K562 (cell line): ENCODE measurements around the gene AIFM3. TPM values are rescaled to one million over a fixed set of nuclear protein-coding genes. Genes with fewer than 3 reads are reported as not detected.

Source experiments
- CBFB ChIP-seq: sonication (generic); formaldehyde crosslinking; IDR thresholded peaks from 2 replicates; pipeline ENCODE4 v1.4.0; 2020; ENCODE audit warnings: mild to moderate bottlenecking, missing genetic modification reagents
- DIDO1 ChIP-seq: fragments of 450-650 bp; IDR thresholded peaks from 2 replicates; pipeline ENCODE4 v1.6.1; 2016; ENCODE audit warnings: low read depth, missing biosample characterization, missing genetic modification characterization
- EGR1 ChIP-seq: fragments of 450-650 bp; conservative IDR thresholded peaks from 2 replicates; pipeline ENCODE4 v1.6.1; 2017; ENCODE audit warnings: mild to moderate bottlenecking
- GABPB1 ChIP-seq: sonication (generic); formaldehyde crosslinking; IDR thresholded peaks from 2 replicates; pipeline ENCODE4 v1.8.0; 2022; ENCODE audit warnings: mild to moderate bottlenecking, missing genetic modification reagents
- HNRNPUL1 ChIP-seq: fragments of 200-400 bp; formaldehyde crosslinking; IDR thresholded peaks from 2 replicates; pipeline ENCODE4 v1.6.1; 2017; ENCODE audit warnings: low read length
- TBL1XR1 ChIP-seq, 2 experiments: IDR thresholded peaks; 2 replicates each; pipeline ENCODE4 v1.6.1; 2012; ENCODE audit warnings: improper control_type of control experiment in 2 of 2, low read length in 2 of 2, mild to moderate bottlenecking in 1 of 2
- ZBTB7A ChIP-seq: IDR thresholded peaks from 2 replicates; pipeline ENCODE4 v1.6.1; 2011; ENCODE audit warnings: low read depth, mild to moderate bottlenecking, low read length, moderate library complexity, borderline replicate concordance; ENCODE audit not compliant: control insufficient read depth
- ZNF583 ChIP-seq: fragments of 250-450 bp; sonication (Bioruptor Pico); IDR thresholded peaks from 2 replicates; pipeline ENCODE4 v1.4.0; 2020
- polyA plus RNA-seq, 8 experiments: library from polyadenylated mRNA; depleted of rRNA in 4 of 8; stranded (reverse) in 5 of 8; unstranded in 3 of 8; fragments of >200 nt; fragmentation: Nextera tagmentation in 2 of 8; fragmentation: Illumina TruSeq in 1 of 8; extraction: Ambion mirVana in 2 of 8; extraction: Trizol in 1 of 8; gene quantifications; 2 replicates each; pipeline versions ENCODE4 v1.2.1 to v1.2.3, GENCODE V29; 2011 to 2014; ENCODE audit warnings: inconsistent platforms in 1 of 8, missing spikeins in 1 of 8
- total RNA-seq, 7 experiments: library from RNA; depleted of rRNA in 6 of 7; stranded (reverse); fragments of >200 nt in 6 of 7; fragmentation: Illumina TruSeq in 2 of 7; extraction: Trizol in 2 of 7; gene quantifications; 2 replicates each; pipeline versions ENCODE4 v1.2.1 to v1.2.3, GENCODE V29; 2011 to 2021; ENCODE audit warnings: low replicate concordance in 1 of 7
- TF ChIP-seq, protein P1 (sequence below): fragments of 450-650 bp; conservative IDR thresholded peaks from 2 replicates; pipeline ENCODE4 v1.6.1; 2016; ENCODE audit warnings: missing genetic modification characterization, low read depth, mild to moderate bottlenecking, missing compliant biosample characterization, moderate library complexity
- TF ChIP-seq, protein P2 (sequence below): fragments of 450-650 bp; IDR thresholded peaks from 2 replicates; pipeline ENCODE4 v1.6.1; 2018; ENCODE audit not compliant: partially characterized antibody
- TF ChIP-seq, protein P3 (sequence below), 2 experiments: fragments of 150-350 bp in 1 of 2; IDR thresholded peaks; 2 replicates each; pipeline ENCODE4 v1.6.1; 2012 to 2016; ENCODE audit warnings: low read depth in 2 of 2, low read length in 2 of 2, mild to moderate bottlenecking in 1 of 2, moderate library complexity in 1 of 2
- TF ChIP-seq, protein P4 (sequence below): fragments of 450-650 bp; formaldehyde crosslinking; IDR thresholded peaks from 2 replicates; pipeline ENCODE4 v1.4.0; 2020; ENCODE audit warnings: mild to moderate bottlenecking, moderate library complexity

The AIFM3 gene
- total and polyA plus RNA-seq, 9 of the 15 experiments (the other 6 are each of a cell fraction or from before 2014, with no cell fraction given): 0.03 to 0.20 (median 0.07) TPM; not detected in 1

- TF ChIP-seq, protein P1, sequence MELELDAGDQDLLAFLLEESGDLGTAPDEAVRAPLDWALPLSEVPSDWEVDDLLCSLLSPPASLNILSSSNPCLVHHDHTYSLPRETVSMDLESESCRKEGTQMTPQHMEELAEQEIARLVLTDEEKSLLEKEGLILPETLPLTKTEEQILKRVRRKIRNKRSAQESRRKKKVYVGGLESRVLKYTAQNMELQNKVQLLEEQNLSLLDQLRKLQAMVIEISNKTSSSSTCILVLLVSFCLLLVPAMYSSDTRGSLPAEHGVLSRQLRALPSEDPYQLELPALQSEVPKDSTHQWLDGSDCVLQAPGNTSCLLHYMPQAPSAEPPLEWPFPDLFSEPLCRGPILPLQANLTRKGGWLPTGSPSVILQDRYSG (tag): no peak
- TF ChIP-seq, protein P2, sequence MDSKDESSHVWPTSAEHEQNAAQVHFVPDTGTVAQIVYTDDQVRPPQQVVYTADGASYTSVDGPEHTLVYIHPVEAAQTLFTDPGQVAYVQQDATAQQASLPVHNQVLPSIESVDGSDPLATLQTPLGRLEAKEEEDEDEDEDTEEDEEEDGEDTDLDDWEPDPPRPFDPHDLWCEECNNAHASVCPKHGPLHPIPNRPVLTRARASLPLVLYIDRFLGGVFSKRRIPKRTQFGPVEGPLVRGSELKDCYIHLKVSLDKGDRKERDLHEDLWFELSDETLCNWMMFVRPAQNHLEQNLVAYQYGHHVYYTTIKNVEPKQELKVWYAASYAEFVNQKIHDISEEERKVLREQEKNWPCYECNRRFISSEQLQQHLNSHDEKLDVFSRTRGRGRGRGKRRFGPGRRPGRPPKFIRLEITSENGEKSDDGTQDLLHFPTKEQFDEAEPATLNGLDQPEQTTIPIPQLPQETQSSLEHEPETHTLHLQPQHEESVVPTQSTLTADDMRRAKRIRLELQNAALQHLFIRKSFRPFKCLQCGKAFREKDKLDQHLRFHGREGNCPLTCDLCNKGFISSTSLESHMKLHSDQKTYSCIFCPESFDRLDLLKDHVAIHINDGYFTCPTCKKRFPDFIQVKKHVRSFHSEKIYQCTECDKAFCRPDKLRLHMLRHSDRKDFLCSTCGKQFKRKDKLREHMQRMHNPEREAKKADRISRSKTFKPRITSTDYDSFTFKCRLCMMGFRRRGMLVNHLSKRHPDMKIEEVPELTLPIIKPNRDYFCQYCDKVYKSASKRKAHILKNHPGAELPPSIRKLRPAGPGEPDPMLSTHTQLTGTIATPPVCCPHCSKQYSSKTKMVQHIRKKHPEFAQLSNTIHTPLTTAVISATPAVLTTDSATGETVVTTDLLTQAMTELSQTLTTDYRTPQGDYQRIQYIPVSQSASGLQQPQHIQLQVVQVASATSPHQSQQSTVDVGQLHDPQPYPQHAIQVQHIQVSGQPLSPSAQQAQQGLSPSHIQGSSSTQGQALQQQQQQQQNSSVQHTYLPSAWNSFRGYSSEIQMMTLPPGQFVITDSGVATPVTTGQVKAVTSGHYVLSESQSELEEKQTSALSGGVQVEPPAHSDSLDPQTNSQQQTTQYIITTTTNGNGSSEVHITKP: no peak
- TF ChIP-seq GABPB1 (CRISPR knock-in tag): no peak
- peak; percentile 88; the same call in 1 of the 2 replicates for TF ChIP-seq ZNF583
- TF ChIP-seq EGR1: no peak
- TF ChIP-seq, protein P3, sequence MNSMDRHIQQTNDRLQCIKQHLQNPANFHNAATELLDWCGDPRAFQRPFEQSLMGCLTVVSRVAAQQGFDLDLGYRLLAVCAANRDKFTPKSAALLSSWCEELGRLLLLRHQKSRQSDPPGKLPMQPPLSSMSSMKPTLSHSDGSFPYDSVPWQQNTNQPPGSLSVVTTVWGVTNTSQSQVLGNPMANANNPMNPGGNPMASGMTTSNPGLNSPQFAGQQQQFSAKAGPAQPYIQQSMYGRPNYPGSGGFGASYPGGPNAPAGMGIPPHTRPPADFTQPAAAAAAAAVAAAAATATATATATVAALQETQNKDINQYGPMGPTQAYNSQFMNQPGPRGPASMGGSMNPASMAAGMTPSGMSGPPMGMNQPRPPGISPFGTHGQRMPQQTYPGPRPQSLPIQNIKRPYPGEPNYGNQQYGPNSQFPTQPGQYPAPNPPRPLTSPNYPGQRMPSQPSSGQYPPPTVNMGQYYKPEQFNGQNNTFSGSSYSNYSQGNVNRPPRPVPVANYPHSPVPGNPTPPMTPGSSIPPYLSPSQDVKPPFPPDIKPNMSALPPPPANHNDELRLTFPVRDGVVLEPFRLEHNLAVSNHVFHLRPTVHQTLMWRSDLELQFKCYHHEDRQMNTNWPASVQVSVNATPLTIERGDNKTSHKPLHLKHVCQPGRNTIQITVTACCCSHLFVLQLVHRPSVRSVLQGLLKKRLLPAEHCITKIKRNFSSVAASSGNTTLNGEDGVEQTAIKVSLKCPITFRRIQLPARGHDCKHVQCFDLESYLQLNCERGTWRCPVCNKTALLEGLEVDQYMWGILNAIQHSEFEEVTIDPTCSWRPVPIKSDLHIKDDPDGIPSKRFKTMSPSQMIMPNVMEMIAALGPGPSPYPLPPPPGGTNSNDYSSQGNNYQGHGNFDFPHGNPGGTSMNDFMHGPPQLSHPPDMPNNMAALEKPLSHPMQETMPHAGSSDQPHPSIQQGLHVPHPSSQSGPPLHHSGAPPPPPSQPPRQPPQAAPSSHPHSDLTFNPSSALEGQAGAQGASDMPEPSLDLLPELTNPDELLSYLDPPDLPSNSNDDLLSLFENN (IDR thresholded peaks at IDR 0.05; ENCODE audit: low read depth in 2 of 2, low read length in 2 of 2): 0 out of 4 replicates have a peak, but pooled peaks of 1 of the 2 experiments have one; percentile 5
- peak; percentile 71; the same call in 1 of the 2 replicates for TF ChIP-seq DIDO1 (tag)
- no peak for TF ChIP-seq HNRNPUL1
- no peak for TF ChIP-seq ZBTB7A
- TF ChIP-seq, protein P4, sequence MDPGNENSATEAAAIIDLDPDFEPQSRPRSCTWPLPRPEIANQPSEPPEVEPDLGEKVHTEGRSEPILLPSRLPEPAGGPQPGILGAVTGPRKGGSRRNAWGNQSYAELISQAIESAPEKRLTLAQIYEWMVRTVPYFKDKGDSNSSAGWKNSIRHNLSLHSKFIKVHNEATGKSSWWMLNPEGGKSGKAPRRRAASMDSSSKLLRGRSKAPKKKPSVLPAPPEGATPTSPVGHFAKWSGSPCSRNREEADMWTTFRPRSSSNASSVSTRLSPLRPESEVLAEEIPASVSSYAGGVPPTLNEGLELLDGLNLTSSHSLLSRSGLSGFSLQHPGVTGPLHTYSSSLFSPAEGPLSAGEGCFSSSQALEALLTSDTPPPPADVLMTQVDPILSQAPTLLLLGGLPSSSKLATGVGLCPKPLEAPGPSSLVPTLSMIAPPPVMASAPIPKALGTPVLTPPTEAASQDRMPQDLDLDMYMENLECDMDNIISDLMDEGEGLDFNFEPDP (CRISPR knock-in tag): peak; percentile 92; the same call in 1 of the 2 replicates
- no peak for TF ChIP-seq CBFB (CRISPR knock-in tag)
- peak; percentile 93 to 94 for TF ChIP-seq TBL1XR1 (IDR thresholded peaks at IDR 0.05; ENCODE audit: low read length in 2 of 2)
Measured at GRCh38 chr22:21014202-21014725, 47.2 kb downstream of the AIFM3 start (continued).
